Superior temporal gyrus (tissue), 1 donor: Measurements from ENCODE around the gene HTR7.

Source experiments
- DNase-seq: peaks from one replicate; pipeline ENCODE4 v3.0.0-alpha.2; 2016; ENCODE audit errors: extremely low spot score

The HTR7 gene

GRCh38 chr10:90740265-90740664, 117.6 kb downstream of the HTR7 start:
- no peak for DNase-seq

- no peak for DNase-seq
Observed at GRCh38 chr10:90738885-90739284, 119.0 kb downstream of the HTR7 start.

GRCh38 chr10:90734415-90734814, 123.4 kb downstream of the HTR7 start:
- DNase-seq = no peak

GRCh38 chr10:90732581-90732980, 125.3 kb downstream of the HTR7 start:
- DNase-seq = no peak

- DNase-seq = no peak
Observed at GRCh38 chr10:90723416-90724068, 134.3 kb downstream of the HTR7 start.

GRCh38 chr10:90722832-90723231, 135.0 kb downstream of the HTR7 start:
- DNase-seq = no peak

- no peak for DNase-seq
Observed at GRCh38 chr10:90718182-90718581, 139.7 kb downstream of the HTR7 start.

- no peak for DNase-seq
Observed at GRCh38 chr10:90712529-90712928, 145.3 kb downstream of the HTR7 start.

- no peak for DNase-seq
Observed at GRCh38 chr10:90709727-90710126, 148.1 kb downstream of the HTR7 start.

GRCh38 chr10:90707657-90708056, 150.2 kb downstream of the HTR7 start:
- DNase-seq = no peak

- no peak for DNase-seq
Observed at GRCh38 chr10:90701428-90701827, 156.4 kb downstream of the HTR7 start.

GRCh38 chr10:90695915-90696676, 161.7 kb downstream of the HTR7 start:
- DNase-seq = no peak
